Renal pelvis (tissue), 4 donors: Measurements from ENCODE around the gene MROH2A. TPM values are rescaled to one million over a fixed set of nuclear protein-coding genes. Genes with fewer than 3 reads are reported as not detected.

ENCODE experiments used
- DNase-seq: peaks from one replicate; pipeline ENCODE4 v3.0.0-alpha.2; 2013
- polyA plus RNA-seq, 3 donors: library from polyadenylated mRNA; unstranded; fragments of 120-200 nt; gene quantifications; one replicate each; pipeline ENCODE4 v1.2.1, GENCODE V29; 2013; ENCODE audit not compliant: insufficient read length in 3 of 3

Gene MROH2A
- polyA plus RNA-seq, 3 donors: 0.22 to 0.33 TPM; not detected in 1

DNA sequence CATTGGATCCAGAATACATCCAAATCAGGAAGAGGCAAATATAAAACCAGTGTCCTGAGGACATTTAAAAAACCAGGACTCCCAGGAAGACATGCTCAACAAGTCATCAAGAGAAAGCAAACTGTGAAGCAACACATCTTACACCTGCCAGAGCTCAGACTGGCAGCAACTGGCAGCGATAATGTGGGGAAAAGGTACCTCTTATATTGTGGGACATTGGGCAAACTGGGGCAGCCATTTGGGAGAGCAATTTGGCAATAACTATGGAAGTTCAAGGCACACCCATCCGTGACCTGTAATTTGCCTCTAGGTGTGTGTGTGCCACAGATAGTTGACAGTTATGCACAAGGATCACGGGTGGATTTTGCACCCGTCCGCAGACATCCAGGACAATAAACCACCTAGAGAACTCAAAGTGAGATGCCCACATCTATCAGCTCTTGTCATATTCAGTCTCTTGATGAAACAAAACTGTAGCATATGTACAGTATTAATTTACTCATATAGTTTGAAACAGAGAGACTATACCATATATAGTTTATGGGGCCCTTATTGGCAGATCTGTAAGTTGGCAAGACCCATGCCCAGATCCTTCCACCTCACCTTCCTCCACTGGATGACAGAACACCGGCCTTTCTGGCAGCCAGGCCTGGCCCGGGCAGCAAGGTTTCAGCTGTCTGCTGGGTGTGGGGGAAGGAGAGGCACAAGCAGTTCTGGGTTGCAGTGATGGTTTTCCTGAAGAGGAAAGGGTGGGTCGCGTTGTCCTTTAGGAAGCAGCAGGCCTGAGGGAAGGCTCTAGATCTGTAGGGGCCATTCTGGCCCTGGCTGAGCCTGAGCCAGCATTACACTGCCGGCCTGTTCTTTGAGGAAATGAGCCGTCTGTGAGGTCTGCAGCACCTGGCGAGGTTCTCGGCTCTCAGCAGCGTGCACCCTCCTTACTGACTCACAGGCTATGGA, 57.4 kb downstream of the MROH2A start:
- no peak for DNase-seq

DNA sequence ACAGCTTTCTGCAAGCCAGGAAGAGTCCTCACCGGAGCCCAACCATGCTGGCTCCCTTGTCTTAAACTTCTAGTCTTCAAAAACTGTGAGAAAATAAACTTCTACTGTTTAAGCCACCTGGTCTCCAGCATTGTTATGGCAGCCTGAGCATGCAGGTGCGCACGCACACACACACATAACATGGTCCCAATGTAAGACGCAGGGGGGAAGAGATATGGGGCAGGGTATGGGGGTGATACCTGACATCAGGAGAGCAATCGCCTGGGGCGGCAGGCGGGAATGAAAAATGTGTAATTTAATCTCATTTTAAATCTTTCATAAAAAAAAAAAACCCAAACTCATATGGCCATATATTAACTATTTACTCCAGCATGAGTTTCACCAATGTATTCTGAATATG, 58.2 kb downstream of the MROH2A start:
- no peak for DNase-seq

DNA sequence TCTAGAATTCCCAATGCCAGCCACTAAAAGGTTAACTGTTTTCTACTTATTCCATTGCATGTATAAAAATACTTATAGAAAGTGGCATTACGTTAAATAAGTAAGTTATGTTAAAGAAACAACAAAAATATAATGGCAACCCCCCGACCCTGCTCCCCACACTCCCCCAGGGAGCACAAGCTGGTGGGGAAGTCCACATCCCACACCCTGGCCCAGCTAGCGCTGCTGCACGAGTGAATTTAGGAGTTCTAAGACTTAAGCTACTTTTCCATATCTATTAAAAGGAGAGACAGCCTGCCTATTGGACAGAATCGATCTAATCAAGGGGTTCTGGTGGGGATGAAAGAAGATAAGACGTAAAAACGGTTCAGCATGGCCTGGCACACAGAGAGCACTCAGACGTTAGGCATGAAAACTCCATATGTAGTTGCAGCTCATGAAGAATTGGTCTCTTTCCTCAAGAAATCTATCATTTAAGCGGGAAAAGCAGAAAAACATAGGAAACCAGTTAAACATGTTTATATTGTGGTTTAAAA, 59.6 kb downstream of the MROH2A start:
- DNase-seq: no peak

DNA sequence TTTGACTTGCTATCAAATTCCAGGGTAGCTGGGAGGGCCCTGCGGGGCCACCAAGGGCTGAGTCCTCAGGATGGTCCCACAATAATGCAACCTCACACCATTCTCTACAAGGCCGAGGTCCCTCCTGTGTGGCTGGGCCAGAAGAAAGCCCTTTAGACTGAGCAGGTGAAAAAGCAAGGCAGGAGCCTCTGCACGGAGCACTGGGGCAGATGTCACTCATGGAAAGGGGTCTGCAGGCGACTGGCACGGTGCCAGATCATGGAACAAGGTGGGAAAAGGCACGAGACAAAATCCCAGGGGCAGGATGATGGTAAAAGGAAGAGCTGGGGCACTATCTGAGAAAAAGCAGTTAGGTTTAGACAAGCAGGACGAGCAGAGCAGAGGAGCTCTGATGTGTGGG, 60.1 kb downstream of the MROH2A start:
- DNase-seq: no peak

DNA sequence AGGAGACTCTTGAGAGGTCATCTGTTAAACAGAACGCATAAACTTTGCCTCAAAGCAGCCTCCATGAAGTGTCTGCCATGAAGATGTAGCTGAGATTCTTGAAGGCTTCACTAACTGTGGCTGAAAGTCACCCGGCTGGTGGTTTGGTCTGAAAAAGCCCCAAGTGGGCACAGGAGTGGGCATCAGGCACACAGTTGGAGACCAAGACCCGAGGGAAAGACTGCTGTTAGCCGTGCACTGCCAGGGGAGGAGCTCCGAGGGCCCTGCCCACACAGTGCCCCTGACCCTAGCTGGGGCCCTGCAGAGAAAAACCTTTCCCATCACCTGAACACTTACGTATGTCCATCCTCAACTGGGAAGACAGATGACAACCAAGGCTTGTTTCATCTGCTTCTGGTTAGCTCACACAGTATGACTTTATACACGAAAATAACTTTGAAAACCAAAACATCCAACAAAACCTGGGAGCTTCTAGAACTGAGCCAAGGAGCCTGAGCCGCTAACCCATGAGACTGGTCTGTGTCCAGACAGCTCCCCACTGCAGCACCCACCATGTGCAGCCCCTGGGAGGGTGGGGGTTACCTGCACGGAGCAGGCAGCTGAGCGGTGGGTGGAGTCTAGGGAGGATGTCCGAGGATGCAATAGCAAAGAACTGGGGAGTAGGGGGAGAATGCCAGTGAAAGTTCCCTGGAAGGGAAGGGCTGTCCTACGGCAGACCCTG, 60.8 kb downstream of the MROH2A start:
- no peak for DNase-seq

DNA sequence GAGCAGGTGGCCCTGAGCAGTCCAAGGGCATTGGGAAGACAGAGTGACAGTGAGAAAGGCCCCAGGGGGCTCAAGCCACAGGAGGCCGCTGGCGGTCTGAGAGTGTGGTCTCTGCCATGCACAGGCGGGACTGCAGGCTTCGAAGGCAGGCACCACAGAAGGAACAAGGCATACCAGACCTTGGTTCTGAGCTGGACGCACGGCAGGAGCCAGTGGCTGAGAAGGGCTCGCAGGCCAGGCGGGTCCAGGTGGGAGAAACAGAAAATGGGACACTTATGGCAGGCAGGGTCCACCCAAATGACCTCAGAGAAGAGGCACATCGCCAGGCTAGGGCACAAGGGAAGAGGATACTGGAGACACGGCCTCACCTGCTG, 61.3 kb downstream of the MROH2A start:
- no peak for DNase-seq

DNA sequence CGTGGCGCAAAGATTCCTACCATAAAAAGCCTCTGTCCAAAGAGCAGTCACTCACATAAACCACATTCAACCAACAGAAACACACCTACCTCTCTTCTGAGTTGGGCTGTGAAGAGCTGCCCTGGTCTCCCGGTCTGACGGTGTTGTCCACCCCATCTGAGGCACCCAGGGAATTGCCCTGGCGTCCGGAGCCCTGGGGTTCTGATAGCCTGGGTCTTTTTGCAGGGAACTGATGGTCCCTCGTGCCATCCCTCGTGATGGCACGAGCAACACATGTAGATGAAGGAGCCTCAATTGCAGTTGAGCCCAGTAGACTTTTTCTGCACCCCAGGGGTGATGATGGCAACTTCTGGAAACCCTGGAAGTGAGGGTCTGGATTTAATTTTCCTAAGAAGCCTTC, 62.4 kb downstream of the MROH2A start:
- DNase-seq: no peak

DNA sequence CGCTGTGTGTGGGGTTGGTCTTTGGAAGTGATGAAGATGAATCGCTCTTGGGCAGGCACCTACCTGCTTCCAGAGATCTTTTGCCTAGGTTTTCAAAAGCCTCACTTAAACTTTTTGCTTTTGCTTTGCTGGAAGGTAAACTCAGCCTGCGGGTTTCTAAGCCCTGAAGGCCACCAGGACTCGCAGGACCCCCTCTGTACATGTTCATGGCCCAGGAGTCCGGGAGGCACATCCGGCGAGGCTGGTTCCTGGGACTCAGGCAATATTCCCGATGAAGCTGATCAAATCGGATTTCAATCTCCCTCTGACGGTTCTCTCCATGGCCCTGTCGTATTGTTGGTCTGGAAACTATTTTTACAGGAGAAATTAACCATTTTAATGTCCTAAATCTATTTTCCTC, 63.1 kb downstream of the MROH2A start:
- DNase-seq: no peak

DNA sequence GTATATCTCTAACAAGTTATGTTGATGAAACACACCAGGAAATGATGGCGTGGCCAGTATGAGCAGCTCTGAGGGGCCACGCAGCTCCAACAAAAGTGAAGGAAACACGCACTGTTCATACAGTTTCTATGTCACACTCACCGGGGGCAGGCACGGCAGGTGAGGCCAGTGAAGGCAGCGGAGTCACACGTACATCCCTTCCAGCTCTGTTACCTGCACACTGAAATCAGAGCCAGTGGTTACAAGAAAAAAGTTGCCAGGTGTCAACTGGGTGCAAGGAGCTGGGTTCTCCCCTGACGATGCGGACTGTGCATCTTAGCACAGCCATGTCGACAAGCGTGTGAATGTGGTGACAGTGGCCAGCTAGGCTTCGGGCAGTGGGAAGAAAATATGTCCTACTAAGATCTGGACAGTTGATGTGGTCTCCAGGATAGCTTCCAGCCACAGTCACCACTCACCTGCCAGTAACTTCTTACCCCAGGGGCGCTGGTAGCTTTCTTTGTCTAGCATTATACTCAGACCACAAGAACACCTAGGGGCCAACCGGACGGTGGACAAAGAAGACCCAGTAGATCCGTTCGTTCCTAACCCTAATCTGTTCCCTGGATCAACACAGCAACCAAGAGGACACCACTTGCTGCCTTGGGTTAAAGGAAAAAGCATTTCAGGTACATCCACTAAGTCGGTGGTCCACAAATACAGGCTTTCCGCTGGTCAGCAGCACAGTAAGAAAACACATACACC, 66.1 kb downstream of the MROH2A start:
- no peak for DNase-seq

DNA sequence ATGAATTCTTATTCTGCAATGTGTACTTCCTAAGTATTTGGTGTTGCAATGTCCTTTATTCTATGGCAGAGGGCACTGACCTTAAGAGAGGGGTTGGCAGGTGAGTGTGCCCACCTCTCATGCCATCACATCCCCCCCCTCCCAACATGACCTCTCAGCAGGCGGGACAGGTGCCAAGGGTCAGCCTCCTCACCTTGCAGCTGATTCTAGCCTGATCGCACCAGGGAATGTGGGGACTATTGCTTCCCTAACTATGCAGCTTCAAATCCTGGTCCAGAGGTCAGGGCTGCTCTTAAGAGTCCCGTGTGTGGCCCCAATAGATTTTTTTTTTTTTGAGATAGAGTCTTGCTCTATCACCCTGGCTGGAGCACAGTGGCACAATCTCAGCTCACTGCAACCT, 66.7 kb downstream of the MROH2A start:
- DNase-seq: no peak

DNA sequence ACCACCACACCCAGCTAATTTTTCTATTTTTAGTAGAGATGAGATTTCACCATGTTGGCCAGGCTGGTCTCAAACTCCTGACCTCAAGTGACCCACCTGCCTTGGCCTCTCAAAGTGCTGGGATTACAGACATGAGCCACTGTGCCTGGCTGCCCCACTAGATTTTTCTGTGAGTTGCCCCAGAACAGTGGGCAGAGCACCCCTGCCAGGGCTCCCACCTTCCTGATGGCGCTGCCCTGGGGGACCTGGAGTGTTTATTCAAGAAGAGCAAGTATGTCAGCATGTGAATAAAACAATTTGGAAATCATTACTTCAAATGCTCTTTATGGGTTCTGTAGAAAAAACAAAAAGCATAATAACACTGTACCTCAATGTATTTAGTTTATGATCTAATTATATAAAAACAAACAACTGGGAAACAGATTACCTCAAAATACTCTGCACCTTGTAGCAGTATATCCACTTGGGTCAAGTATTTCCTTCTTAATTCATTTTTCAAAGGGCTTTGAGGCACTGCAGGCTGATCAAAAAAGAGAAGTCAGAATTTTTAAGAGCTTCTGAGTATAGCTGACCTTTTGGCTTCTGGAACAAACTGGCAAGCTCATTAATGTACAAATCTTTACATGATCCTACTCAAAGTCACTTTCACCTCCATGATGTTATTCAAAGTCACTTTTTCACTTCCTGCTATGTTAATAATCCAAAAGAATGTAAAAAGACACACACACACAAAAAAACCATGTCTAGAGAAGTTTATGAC, 67.4 kb downstream of the MROH2A start:
- no peak for DNase-seq

DNA sequence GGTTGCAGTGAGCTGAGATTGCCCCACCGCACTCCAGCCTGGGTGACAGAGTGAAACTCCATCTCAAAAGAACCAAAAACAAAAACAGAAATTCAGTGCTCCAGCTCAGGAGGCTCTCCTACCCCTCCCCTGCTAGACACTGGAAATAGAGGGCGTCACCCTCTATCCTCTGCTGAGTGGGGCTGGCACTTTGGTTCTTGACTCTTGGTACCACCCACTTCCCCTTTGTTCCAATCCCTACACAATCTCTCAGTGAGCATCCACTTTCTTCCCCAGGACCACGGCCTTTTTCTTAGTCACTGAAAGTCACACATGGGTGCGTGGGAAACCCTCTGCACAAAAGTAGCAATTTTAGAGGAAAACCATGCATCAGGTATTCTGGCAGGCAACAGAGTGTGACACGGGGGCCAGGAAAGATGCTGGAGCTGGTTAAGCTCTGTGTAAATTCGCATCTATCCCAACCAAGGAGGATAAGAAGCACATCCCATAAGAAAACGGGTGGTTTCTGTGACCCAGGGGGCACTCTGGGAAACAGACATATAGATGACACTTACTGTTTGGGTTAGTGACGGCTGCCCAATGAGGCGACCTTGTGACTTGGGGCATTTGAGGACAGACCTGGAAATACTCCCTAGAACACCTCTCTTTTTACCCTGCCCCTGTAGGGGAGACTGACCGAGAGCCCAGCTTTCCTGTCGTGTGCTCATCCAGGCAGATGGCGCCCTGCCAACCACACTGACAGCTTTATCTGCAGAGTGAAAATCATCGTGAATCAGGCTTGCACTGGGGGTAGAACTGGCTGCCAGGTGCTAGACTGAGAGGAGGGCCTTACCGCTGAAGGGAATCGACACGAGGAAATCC, 68.5 kb downstream of the MROH2A start:
- no peak for DNase-seq

DNA sequence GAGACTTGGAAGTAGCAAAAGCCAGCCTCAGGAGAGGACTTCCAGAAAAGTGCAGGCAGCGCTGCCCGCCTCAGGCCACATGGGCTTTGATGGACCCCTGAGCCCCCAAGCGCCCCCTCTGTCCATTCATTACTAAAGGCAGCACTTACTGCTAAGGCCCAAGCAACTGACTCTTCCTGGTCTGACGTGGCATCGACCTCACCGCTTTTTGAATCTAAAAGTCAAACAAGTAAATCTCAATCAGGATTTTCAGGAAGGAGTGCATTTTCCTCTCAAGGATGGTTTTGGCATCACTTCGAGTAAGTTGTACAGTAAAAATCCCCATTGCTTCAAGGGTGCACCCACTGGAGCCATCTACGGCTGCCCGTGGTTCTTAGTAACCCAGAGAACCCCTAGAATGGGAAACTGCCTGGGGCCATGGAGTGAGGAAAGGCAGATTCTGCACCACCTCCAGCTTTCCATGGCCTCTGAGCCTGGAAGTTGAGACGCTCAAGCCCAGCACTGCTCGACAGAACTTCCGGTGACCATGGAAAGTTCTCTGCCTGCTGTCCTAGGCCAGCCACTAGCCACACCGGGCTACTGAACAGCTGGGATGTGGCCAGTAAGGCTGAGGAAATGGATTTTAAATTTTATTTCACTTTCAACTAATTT, 69.2 kb downstream of the MROH2A start:
- DNase-seq: no peak

DNA sequence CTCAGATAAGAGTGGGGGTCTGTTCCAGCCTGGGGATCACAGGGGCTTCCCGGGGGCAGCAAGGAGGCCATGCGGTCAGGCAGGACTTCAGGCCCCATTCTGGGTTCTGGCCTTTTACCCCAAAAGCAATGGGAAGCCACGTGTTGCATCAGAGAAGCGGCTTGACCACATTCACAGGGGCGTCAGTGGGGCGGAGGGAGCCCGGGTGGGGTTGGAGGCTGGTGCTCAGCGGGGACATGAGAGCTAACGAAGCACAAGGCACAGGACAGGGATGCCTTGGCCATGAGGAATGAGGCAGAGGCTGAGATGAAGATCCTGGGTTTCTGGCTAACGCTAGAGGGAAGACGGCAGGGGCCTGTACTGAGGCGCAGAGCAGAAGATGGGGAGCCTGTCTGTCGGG, 70.1 kb downstream of the MROH2A start:
- DNase-seq: no peak

DNA sequence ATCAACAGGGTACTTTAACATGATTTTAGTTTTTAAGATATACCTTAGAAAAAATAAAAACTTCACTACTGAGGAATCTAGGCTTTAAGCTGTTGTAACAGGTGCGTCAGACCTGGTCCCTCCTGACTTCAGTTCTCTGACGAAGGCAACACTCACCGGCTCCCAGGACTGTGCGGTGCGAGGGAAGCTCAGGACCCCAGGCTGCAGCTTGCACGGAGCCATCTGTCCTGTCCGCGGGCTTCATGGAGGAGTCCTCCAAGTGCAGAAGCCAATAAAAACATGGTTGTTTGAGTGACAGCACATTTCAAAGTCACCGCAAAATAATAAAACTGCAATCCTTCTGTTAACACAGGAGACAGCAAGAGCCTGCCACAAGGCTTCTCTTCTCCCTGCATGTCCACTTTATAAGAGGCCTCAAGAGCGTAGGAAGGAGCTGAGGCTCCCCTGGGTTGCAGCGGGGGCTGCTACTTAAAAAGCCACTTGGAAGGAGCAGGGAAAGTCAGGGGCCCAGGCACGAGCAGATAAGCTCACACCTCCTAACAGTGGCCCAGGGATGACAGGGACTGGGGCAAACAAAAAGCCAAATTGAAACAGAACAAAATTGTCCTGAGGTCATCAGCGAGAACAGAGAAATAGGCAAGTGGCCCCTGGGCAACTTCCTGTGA, 71.6 kb downstream of the MROH2A start:
- DNase-seq: no peak

DNA sequence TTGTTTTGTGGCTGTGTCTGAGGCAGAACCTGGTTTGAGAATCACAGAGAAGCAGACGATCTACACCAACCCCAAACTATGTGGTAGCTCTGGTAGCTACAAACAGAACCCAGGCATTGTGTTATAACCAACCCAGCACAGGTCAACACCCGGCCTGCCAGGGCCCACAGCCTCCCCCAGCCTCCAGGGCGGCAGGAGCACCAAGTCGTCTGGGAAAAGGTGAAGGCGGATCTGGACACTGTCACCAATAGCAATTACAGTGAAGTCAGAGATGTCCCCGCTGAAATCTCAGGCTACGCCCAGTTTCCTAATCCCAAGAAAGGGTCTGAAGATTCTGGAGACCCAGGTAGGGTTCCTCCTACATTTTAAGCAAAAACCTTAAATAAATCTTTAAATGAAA, 72.6 kb downstream of the MROH2A start:
- DNase-seq: no peak

DNA sequence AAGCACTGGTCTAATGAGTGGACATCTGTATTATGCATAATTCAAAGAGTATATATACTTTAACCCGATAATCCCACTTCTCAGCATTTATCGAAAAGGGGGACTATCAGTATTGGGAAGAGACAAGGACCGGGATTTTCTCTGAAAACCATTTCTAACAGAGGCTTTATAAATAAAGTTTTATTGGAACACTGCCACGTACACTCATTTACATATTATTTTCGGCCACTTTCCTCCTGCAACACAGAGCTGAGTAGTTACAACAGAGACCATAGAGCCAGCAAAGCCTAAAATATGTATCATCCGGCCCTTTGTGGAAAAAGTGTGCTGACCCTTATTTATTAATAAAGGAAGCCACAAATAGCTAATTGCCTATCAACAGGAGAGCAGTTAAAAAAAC, 73.0 kb downstream of the MROH2A start:
- DNase-seq: no peak

DNA sequence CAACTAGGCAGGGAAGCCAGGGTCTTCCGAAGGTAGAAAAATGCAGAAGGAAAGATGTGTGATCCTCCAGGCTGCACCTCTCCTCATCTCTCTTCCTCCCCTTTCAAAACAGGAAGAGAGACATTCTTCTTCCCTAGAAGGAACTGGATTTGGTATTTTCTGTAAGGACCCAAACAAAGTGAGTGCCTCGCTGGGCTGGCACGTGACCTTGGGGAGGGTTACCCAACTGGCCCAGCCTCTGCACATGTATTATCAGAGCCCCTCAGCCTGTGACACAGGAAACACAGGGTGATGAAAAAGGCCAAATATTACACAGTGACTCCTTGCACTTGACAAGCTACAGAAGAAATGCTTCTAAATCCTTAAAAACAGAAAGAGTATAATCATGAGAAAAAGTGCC, 73.9 kb downstream of the MROH2A start:
- DNase-seq: no peak

DNA sequence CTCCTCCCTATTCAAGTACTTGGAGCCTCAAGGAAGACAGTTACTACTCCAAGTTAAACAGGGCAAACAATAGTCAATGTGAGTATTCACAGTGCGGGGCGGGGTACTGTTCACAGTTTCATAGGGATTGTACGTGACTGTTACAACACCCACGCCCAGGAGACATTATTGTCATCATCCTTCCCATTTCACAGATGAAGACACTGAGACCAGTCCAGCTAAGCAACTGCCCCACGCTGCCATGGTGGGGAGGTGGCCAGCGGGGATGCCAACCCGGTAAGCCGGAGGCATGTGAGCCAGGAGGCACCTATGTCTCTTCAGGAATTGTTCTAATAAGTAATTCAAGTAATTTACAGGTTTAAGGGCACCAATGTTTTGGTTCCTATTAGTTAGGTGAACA, 75.2 kb downstream of the MROH2A start:
- DNase-seq: no peak

DNA sequence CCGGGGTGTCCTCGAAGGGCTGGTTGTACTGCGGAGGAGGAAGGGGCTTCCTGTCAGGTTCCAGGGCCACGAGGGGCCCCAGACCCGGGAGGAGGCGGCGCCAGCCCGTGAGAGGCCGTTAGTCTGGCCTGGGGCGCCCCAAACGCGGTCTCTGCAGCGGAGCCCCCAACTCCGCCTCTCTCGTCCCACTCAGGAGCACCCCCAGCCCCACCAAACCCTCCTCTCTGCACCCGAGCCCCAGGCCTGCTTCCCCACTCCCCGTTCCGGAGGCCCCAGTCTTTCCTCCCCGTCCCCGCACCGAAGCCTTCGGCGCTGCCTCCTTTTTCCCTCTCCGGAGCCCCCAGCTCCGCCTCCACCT, 75.7 kb downstream of the MROH2A start:
- no peak for DNase-seq
